Measurements from ENCODE around the gene HSFX4. TPM values are rescaled to one million over a fixed set of nuclear protein-coding genes. Genes with fewer than 3 reads are reported as not detected.

Gene HSFX4
- total and polyA plus RNA-seq, 9 of the 15 experiments (the other 6 are each of a cell fraction or from before 2014, with no cell fraction given) = 0.10 to 0.24 (median 0.14) TPM; not detected in 6

DNA sequence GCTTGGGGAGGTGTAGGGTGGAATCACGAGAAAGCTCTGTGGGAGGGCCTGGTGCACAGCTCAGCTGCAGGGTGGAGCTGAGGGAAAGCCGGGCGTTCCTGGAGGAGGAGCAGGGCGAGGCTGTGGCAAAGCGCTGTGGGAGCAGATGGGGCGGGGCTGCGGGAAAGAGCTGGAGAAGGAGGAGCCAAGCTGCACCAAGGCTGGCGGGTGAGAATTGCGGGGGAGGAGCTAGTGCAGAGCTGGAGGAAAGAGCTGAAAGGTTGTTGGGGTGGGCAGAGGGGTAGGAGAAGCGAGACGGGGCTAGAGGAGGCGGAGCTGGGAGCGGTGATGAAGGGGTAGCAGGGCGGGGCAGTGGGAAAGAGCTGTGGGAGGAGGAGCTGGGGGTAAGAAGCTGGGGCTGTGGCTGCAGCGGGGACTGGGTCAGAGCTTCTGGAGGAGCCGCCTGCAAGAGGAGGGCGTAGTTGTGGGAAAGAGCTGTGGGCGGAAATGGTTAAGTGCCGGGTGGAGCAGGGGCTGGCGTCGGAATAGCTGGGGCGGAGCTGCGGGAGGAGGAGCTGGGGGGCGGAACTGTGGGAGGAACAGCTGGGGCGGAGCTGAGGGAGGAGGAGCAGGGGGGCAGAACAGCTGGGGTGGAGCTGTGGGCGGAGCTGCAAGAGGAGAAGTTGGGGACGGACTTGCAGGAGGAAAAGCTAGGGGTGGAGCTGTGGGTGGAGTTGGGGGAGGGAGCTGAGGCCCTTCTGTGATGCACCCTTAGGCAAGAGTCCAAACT lies 10.7 kb downstream of the HSFX4 start (continued):
- TF ChIP-seq, protein P1, sequence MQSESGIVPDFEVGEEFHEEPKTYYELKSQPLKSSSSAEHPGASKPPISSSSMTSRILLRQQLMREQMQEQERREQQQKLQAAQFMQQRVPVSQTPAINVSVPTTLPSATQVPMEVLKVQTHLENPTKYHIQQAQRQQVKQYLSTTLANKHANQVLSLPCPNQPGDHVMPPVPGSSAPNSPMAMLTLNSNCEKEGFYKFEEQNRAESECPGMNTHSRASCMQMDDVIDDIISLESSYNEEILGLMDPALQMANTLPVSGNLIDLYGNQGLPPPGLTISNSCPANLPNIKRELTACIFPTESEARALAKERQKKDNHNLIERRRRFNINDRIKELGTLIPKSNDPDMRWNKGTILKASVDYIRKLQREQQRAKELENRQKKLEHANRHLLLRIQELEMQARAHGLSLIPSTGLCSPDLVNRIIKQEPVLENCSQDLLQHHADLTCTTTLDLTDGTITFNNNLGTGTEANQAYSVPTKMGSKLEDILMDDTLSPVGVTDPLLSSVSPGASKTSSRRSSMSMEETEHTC (IDR thresholded peaks at IDR 0.05) = no peak
- TF ChIP-seq CBX5 (IDR thresholded peaks at IDR 0.05; ENCODE audit: borderline replicate concordance, low read depth) (no peak), C11orf30 (IDR thresholded peaks at IDR 0.05; ENCODE audit: low read depth) (no peak), SETDB1 (IDR thresholded peaks at IDR 0.05; ENCODE audit: low read length) (no peak), STAT5B (CRISPR knock-in tag; IDR thresholded peaks at IDR 0.05) (no peak), ZNF644 (tag; IDR thresholded peaks at IDR 0.05; ENCODE audit: low read depth) (no peak), KAT8 (IDR thresholded peaks at IDR 0.05; ENCODE audit: low read depth) (no peak), CBFB (CRISPR knock-in tag; IDR thresholded peaks at IDR 0.05) (no peak), HNRNPH1 (optimal IDR thresholded peaks at IDR 0.05; ENCODE audit: low read depth, low read length) (no peak), CREB1 (IDR thresholded peaks at IDR 0.05) (peak; percentile 18; the same call in 1 of the 2 replicates), CREB1 (CRISPR knock-in tag; IDR thresholded peaks at IDR 0.05) (no peak), RHOXF2B (CRISPR knock-in tag; conservative IDR thresholded peaks at IDR 0.05) (no peak), ZNF175 (CRISPR knock-in tag; IDR thresholded peaks at IDR 0.05; ENCODE audit: low read depth) (no peak), ASH1L (IDR thresholded peaks at IDR 0.05; ENCODE audit: borderline replicate concordance, low read depth, partially characterized antibody) (no peak), HIVEP1 (CRISPR knock-in tag; IDR thresholded peaks at IDR 0.05) (no peak), EP400 (IDR thresholded peaks at IDR 0.05) (no peak; the same call in 1 of the 2 replicates), TBP (optimal IDR thresholded peaks at IDR 0.05; ENCODE audit: low read depth, low read length) (peak; percentile 9), TGIF2 (CRISPR knock-in tag; IDR thresholded peaks at IDR 0.05) (no peak), NCOA1 (IDR thresholded peaks at IDR 0.05; ENCODE audit: low read depth) (peak; percentile 22; the same call in 1 of the 2 replicates), ZNF24 (IDR thresholded peaks at IDR 0.05) (no peak)
- TF ChIP-seq, protein P2, sequence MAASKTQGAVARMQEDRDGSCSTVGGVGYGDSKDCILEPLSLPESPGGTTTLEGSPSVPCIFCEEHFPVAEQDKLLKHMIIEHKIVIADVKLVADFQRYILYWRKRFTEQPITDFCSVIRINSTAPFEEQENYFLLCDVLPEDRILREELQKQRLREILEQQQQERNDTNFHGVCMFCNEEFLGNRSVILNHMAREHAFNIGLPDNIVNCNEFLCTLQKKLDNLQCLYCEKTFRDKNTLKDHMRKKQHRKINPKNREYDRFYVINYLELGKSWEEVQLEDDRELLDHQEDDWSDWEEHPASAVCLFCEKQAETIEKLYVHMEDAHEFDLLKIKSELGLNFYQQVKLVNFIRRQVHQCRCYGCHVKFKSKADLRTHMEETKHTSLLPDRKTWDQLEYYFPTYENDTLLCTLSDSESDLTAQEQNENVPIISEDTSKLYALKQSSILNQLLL (CRISPR knock-in tag; IDR thresholded peaks at IDR 0.05; ENCODE audit: borderline replicate concordance) = no peak
- TF ChIP-seq, protein P3, sequence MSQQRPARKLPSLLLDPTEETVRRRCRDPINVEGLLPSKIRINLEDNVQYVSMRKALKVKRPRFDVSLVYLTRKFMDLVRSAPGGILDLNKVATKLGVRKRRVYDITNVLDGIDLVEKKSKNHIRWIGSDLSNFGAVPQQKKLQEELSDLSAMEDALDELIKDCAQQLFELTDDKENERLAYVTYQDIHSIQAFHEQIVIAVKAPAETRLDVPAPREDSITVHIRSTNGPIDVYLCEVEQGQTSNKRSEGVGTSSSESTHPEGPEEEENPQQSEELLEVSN (IDR thresholded peaks at IDR 0.05; ENCODE audit: borderline replicate concordance in 1 of 2, extremely low read depth in 1 of 2, insufficient read depth in 1 of 2, insufficient read length in 1 of 2, low read depth in 1 of 2, low read length in 1 of 2, poor library complexity in 1 of 2, severe bottlenecking in 1 of 2) = no peak
- TF ChIP-seq, protein P4, sequence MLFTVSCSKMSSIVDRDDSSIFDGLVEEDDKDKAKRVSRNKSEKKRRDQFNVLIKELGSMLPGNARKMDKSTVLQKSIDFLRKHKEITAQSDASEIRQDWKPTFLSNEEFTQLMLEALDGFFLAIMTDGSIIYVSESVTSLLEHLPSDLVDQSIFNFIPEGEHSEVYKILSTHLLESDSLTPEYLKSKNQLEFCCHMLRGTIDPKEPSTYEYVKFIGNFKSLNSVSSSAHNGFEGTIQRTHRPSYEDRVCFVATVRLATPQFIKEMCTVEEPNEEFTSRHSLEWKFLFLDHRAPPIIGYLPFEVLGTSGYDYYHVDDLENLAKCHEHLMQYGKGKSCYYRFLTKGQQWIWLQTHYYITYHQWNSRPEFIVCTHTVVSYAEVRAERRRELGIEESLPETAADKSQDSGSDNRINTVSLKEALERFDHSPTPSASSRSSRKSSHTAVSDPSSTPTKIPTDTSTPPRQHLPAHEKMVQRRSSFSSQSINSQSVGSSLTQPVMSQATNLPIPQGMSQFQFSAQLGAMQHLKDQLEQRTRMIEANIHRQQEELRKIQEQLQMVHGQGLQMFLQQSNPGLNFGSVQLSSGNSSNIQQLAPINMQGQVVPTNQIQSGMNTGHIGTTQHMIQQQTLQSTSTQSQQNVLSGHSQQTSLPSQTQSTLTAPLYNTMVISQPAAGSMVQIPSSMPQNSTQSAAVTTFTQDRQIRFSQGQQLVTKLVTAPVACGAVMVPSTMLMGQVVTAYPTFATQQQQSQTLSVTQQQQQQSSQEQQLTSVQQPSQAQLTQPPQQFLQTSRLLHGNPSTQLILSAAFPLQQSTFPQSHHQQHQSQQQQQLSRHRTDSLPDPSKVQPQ (CRISPR knock-in tag; IDR thresholded peaks at IDR 0.05; ENCODE audit: borderline replicate concordance) = no peak

Data from K562 (cell line).